KOPT-K1 (cell line): Measurements from ENCODE around the gene CCNDBP1.
"Not testable (repeated sequence)": the region's sequence is repeated elsewhere in the genome, so short reads cannot be mapped to it uniquely, and the experiment has no call there.

Experiments used
- H3K27ac ChIP-seq: fragments of 200-600 bp; sonication (generic); 2 replicates; pipeline ENCODE4 v1.5.1; 2016; ENCODE audit warnings: antibody characterized with exemption, mild to moderate bottlenecking, low read depth, low read length; ENCODE audit not compliant: poor library complexity, severe bottlenecking
- H3K36me3 ChIP-seq: fragments of 200-600 bp; sonication (generic); 2 replicates; pipeline ENCODE4 v1.5.1; 2017; ENCODE audit warnings: antibody characterized with exemption, mild to moderate bottlenecking, low read length, moderate library complexity; ENCODE audit not compliant: insufficient read depth
- H3K9me3 ChIP-seq: fragments of 200-600 bp; sonication (generic); 2 replicates; pipeline ENCODE4 v1.5.1; 2017; ENCODE audit warnings: antibody characterized with exemption, low read length, mild to moderate bottlenecking; ENCODE audit not compliant: insufficient read depth, poor library complexity, severe bottlenecking

The CCNDBP1 gene

GRCh38 chr15:43185157-43186002 lies at the start of gene CCNDBP1:
Gene CCNDBP1, plus strand, starts transcription at chr15:43185403. Its CDS starts 96 bp downstream, at chr15:43185499.
- peak within 1 kb of the TSS; percentile 60 for H3K27ac ChIP-seq
- peaks cover 12% of the 10 kb centered on the region for H3K36me3 ChIP-seq
- H3K9me3 ChIP-seq = no peaks in the 10 kb centered on the region

- no peaks in the 10 kb centered on the region for H3K36me3 ChIP-seq
- H3K9me3 ChIP-seq = no peaks in the 10 kb centered on the region
- no peak overlapping the region for H3K27ac ChIP-seq
Measured at GRCh38 chr15:43143203-43143941, 41.8 kb upstream of the CCNDBP1 start.

GRCh38 chr15:43144512-43144911 lies 40.7 kb upstream of the CCNDBP1 start:
- Histone ChIP-seq H3K9me3 (no peaks in the 10 kb centered on the region), H3K36me3 (no peaks in the 10 kb centered on the region), H3K27ac (no peak overlapping the region)

- Histone ChIP-seq H3K36me3 (no peaks in the 10 kb centered on the region), H3K9me3 (no peaks in the 10 kb centered on the region), H3K27ac (no peak overlapping the region)
Measured at GRCh38 chr15:43146184-43146583, 39.0 kb upstream of the CCNDBP1 start.

GRCh38 chr15:43150191-43150929 lies 34.8 kb upstream of the CCNDBP1 start:
- no peaks in the 10 kb centered on the region for H3K36me3 ChIP-seq
- no peak overlapping the region for H3K27ac ChIP-seq
- no peaks in the 10 kb centered on the region for H3K9me3 ChIP-seq

- H3K27ac ChIP-seq = no peak overlapping the region
- H3K9me3 ChIP-seq = no peaks in the 10 kb centered on the region
- no peaks in the 10 kb centered on the region; the same call in 1 of the 2 replicates for H3K36me3 ChIP-seq
Measured at GRCh38 chr15:43151688-43152087, 33.5 kb upstream of the CCNDBP1 start.

GRCh38 chr15:43153269-43153668 lies 31.9 kb upstream of the CCNDBP1 start:
- Histone ChIP-seq H3K27ac (no peak overlapping the region), H3K36me3 (no peaks in the 10 kb centered on the region; the same call in 1 of the 2 replicates), H3K9me3 (no peaks in the 10 kb centered on the region)

GRCh38 chr15:43165801-43166325 lies 19.3 kb upstream of the CCNDBP1 start:
- H3K27ac ChIP-seq = no peak overlapping the region
- no peaks in the 10 kb centered on the region for H3K9me3 ChIP-seq
- H3K36me3 ChIP-seq = no peaks in the 10 kb centered on the region

GRCh38 chr15:43167261-43167660 lies 17.9 kb upstream of the CCNDBP1 start:
- not testable (repeated sequence) for H3K36me3 ChIP-seq, H3K9me3 ChIP-seq, H3K27ac ChIP-seq

GRCh38 chr15:43168192-43169107 lies 16.8 kb upstream of the CCNDBP1 start:
- Histone ChIP-seq H3K36me3 (no peaks in the 10 kb centered on the region), H3K27ac (no peak overlapping the region), H3K9me3 (peaks cover 5% of the 10 kb centered on the region)

- Histone ChIP-seq H3K36me3 (no peaks in the 10 kb centered on the region), H3K27ac (no peak overlapping the region), H3K9me3 (peaks cover 5% of the 10 kb centered on the region)
Measured at GRCh38 chr15:43169888-43170287, 15.3 kb upstream of the CCNDBP1 start.

- H3K9me3 ChIP-seq, H3K36me3 ChIP-seq, H3K27ac ChIP-seq: not testable (repeated sequence)
Measured at GRCh38 chr15:43175656-43176309, 9.4 kb upstream of the CCNDBP1 start.

- not testable (repeated sequence) for H3K36me3 ChIP-seq, H3K27ac ChIP-seq
Measured at GRCh38 chr15:43177147-43177546, 8.1 kb upstream of the CCNDBP1 start.

GRCh38 chr15:43183270-43183669 lies 1.9 kb upstream of the CCNDBP1 start:
- H3K36me3 ChIP-seq = no peaks in the 10 kb centered on the region
- H3K9me3 ChIP-seq = no peaks in the 10 kb centered on the region
- H3K27ac ChIP-seq = no peak overlapping the region

More at GRCh38 chr15:43177147-43177546, 8.1 kb upstream of the CCNDBP1 start:
- H3K9me3 ChIP-seq = not testable (repeated sequence)
